Adrenal gland (tissue), 5 donors: ENCODE measurements around the gene GOT1.

Experiments
- POLR2A ChIP-seq, 2 donors: fragments of 450-650 bp; IDR thresholded peaks; one replicate each; pipeline ENCODE4 v1.6.1; 2017; ENCODE audit warnings: antibody characterized with exemption in 2 of 2, mild to moderate bottlenecking in 2 of 2, moderate library complexity in 1 of 2
- TF ChIP-seq, protein P1 (sequence below), 6 experiments: fragments of 450-650 bp in 4 of 6; fragments of 200-600 bp in 2 of 6; sonication (generic) in 1 of 6; IDR thresholded peaks; 1 replicate in 5 of 6; 2 replicates in 1 of 6; pipeline versions ENCODE4 v1.5.1 to v1.8.0; 2016 to 2021; ENCODE audit warnings: antibody characterized with exemption in 6 of 6, mild to moderate bottlenecking in 2 of 6, moderate library complexity in 1 of 6
- donor health status: DM: no; HTN: no; CAD: no.

DNA sequence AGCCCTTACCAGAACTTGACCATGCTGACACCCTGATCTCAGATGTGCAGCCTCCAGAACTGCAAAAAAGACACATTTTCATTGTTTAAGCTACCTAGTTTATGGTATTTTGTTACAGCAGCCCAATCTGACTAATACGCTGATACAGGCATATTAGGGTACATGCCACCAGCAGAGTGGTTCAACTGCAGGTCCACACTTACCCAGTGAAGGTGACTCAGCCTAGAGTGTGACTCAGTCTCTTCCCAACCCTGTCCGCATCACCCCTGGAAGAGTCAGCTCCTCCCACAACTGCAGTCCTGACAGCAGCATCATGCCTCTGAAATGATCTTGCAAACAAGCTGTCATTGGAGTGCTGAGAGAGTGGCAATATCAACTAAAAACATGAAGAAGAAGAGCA is 30.8 kb upstream of the GOT1 start:
- TF ChIP-seq, protein P1, sequence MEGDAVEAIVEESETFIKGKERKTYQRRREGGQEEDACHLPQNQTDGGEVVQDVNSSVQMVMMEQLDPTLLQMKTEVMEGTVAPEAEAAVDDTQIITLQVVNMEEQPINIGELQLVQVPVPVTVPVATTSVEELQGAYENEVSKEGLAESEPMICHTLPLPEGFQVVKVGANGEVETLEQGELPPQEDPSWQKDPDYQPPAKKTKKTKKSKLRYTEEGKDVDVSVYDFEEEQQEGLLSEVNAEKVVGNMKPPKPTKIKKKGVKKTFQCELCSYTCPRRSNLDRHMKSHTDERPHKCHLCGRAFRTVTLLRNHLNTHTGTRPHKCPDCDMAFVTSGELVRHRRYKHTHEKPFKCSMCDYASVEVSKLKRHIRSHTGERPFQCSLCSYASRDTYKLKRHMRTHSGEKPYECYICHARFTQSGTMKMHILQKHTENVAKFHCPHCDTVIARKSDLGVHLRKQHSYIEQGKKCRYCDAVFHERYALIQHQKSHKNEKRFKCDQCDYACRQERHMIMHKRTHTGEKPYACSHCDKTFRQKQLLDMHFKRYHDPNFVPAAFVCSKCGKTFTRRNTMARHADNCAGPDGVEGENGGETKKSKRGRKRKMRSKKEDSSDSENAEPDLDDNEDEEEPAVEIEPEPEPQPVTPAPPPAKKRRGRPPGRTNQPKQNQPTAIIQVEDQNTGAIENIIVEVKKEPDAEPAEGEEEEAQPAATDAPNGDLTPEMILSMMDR (IDR thresholded peaks at IDR 0.05): no peak
- TF ChIP-seq POLR2A (IDR thresholded peaks at IDR 0.05): no peak
